Measurements from ENCODE around the gene GPD2. TPM values are rescaled to one million over a fixed set of nuclear protein-coding genes. Genes with fewer than 3 reads are reported as not detected.

GPD2 gene
- total and polyA plus RNA-seq, 2 of the 13 experiments (the other 11 are each of a cell fraction or from before 2014, with no cell fraction given) = not detected

GRCh38 chr2:156602552-156602933 lies 166.4 kb downstream of the GPD2 start:
- H3K27ac ChIP-seq (ENCODE audit: extremely low read length, insufficient read depth, low read length) = no peak overlapping the region
- ChIA-PET CTCF (ENCODE audit: low intra/inter-chr PET ratio, low total read pairs) (no interaction called here), POLR2A (no interaction called here)
- no peak overlapping the region for H3K4me2 ChIP-seq (ENCODE audit: low read depth, low read length)
- ATAC-seq (no peak), FAIRE-seq (no peak), DNase-seq (ENCODE audit: low spot score) (no peak)
- H3K79me2 ChIP-seq (ENCODE audit: insufficient read depth, low read length) = no peaks in the 10 kb centered on the region
- no peak overlapping the region for H3K4me3 ChIP-seq (replicated peaks in 1 of 3; ENCODE audit: insufficient read depth in 1 of 3, low read depth in 2 of 3, low read length in 3 of 3)
- H2AFZ ChIP-seq (ENCODE audit: low read length) = no peak overlapping the region
- BruUV-seq (replicated peaks) = no TSS peak
- H3K27me3 ChIP-seq (ENCODE audit: control insufficient read depth in 1 of 2, insufficient read depth in 2 of 2, low read length in 2 of 2) = no peaks in the 10 kb centered on the region; a peak in 1 of 5 replicates
- intact Hi-C loops (cut with micrococcal nuclease; ENCODE audit: unreplicated experiment) = no loop called here
- H4K20me1 ChIP-seq (ENCODE audit: insufficient read depth, low read length) = no peaks in the 10 kb centered on the region
- no peaks in the 10 kb centered on the region for H3K9me3 ChIP-seq (ENCODE audit: low read length)
- no peaks in the 10 kb centered on the region for H3K4me1 ChIP-seq (ENCODE audit: insufficient read depth, low read length)
- in situ Hi-C loops (cut with HindIII; ENCODE audit: extremely low pct_ligation_motif_present, low pct_unique_long_range_greater_than_20kb) = no loop called here
- no peaks in the 10 kb centered on the region for H3K36me3 ChIP-seq (replicated peaks in 1 of 2; ENCODE audit: control insufficient read depth in 1 of 2, insufficient read depth in 2 of 2, low read length in 2 of 2)
- H3K9ac ChIP-seq (ENCODE audit: insufficient read depth, low read depth, low read length) = no peak overlapping the region
- TF ChIP-seq ZSCAN25 (CRISPR knock-in tag; IDR thresholded peaks at IDR 0.05) (no peak), ZNF367 (CRISPR knock-in tag; IDR thresholded peaks at IDR 0.05; ENCODE audit: borderline replicate concordance) (no peak), ZNF501 (CRISPR knock-in tag; IDR thresholded peaks at IDR 0.05) (no peak), EZH2 (conservative IDR thresholded peaks at IDR 0.05; ENCODE audit: low read depth, low read length) (no peak), NFE2L1 (CRISPR knock-in tag; IDR thresholded peaks at IDR 0.05; ENCODE audit: borderline replicate concordance) (no peak), ZNF768 (CRISPR knock-in tag; IDR thresholded peaks at IDR 0.05) (no peak), TBX2 (CRISPR knock-in tag; IDR thresholded peaks at IDR 0.05; ENCODE audit: borderline replicate concordance) (no peak), JARID2 (CRISPR knock-in tag; IDR thresholded peaks at IDR 0.05; ENCODE audit: insufficient replicate concordance) (no peak), CBX1 (IDR thresholded peaks at IDR 0.05; ENCODE audit: low read depth) (no peak), ZNF709 (CRISPR knock-in tag; IDR thresholded peaks at IDR 0.05) (no peak), NR1H2 (CRISPR knock-in tag; IDR thresholded peaks at IDR 0.05; ENCODE audit: borderline replicate concordance, low read depth) (no peak), PRDM15 (CRISPR knock-in tag; IDR thresholded peaks at IDR 0.05) (no peak), ZNF737 (CRISPR knock-in tag; IDR thresholded peaks at IDR 0.05; ENCODE audit: borderline replicate concordance) (no peak), YEATS2 (CRISPR knock-in tag; IDR thresholded peaks at IDR 0.05; ENCODE audit: borderline replicate concordance) (no peak)
